ENCODE results near the gene CD163.
"Not testable (repeated sequence)": the region's sequence is repeated elsewhere in the genome, so short reads cannot be mapped to it uniquely, and the experiment has no call there.

DNA sequence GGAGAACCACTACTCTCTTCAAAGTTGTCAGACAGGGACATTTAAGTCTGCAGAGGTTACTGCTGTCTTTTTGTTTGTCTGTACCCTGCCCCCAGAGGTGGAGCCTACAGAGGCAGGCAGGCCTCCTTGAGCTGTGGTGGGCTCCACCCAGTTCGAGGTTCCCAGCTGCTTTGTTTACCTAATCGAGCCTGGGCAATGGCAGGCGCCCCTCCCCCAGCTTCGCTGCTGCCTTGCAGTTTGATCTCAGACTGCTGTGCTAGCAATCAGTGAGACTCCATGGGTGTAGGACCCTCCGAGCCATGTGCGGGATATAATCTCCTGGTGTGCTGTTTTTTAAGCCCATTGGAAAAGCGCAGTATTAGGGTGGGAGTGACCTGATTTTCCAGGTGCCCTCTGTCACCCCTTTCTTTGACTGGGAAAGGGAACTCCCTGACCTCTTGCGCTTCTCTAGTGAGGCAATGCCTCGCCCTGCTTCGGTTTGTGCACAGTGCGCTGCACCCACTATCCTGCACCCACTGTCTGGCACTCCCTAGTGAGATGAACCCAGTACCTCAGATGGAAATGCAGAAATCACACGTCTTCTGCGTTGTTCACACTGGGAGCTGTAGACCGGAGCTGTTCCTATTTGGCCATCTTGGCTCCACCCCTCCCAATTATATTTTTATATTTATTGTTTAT is 6.4 kb upstream of the CD163 start:
- TF ChIP-seq FOXA1 (IDR thresholded peaks at IDR 0.05); NFRKB (IDR thresholded peaks at IDR 0.05); ELF4 (IDR thresholded peaks at IDR 0.05); LEF1 (IDR thresholded peaks at IDR 0.05; ENCODE audit: borderline replicate concordance); FOXM1 (IDR thresholded peaks at IDR 0.05; ENCODE audit: borderline replicate concordance); TARDBP (IDR thresholded peaks at IDR 0.05); SUZ12 (IDR thresholded peaks at IDR 0.05); HDGF (IDR thresholded peaks at IDR 0.05; ENCODE audit: borderline replicate concordance); FOXK2 (IDR thresholded peaks at IDR 0.05); SP1 (IDR thresholded peaks at IDR 0.05); CTBP1 (IDR thresholded peaks at IDR 0.05; ENCODE audit: borderline replicate concordance): not testable (repeated sequence)

All from HEK293T (cell line).